HG03469 (cell line): Measurements from ENCODE around the gene CES2.
A peak's percentile ranks its signal among the peaks of the same experiment; 100 is the strongest.
"Not testable (repeated sequence)": the region's sequence is repeated elsewhere in the genome, so short reads cannot be mapped to it uniquely, and the experiment has no call there.

ENCODE experiments used
- ATAC-seq: cut with Tn5 transposase; IDR thresholded peaks from one replicate; pipeline ENCODE4 v1.9.1; 2021; ENCODE audit warnings: mild to moderate bottlenecking, moderate library complexity, moderate number of reproducible peaks; ENCODE audit not compliant: unreplicated experiment

CES2 gene, protein sequence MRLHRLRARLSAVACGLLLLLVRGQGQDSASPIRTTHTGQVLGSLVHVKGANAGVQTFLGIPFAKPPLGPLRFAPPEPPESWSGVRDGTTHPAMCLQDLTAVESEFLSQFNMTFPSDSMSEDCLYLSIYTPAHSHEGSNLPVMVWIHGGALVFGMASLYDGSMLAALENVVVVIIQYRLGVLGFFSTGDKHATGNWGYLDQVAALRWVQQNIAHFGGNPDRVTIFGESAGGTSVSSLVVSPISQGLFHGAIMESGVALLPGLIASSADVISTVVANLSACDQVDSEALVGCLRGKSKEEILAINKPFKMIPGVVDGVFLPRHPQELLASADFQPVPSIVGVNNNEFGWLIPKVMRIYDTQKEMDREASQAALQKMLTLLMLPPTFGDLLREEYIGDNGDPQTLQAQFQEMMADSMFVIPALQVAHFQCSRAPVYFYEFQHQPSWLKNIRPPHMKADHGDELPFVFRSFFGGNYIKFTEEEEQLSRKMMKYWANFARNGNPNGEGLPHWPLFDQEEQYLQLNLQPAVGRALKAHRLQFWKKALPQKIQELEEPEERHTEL

DNA sequence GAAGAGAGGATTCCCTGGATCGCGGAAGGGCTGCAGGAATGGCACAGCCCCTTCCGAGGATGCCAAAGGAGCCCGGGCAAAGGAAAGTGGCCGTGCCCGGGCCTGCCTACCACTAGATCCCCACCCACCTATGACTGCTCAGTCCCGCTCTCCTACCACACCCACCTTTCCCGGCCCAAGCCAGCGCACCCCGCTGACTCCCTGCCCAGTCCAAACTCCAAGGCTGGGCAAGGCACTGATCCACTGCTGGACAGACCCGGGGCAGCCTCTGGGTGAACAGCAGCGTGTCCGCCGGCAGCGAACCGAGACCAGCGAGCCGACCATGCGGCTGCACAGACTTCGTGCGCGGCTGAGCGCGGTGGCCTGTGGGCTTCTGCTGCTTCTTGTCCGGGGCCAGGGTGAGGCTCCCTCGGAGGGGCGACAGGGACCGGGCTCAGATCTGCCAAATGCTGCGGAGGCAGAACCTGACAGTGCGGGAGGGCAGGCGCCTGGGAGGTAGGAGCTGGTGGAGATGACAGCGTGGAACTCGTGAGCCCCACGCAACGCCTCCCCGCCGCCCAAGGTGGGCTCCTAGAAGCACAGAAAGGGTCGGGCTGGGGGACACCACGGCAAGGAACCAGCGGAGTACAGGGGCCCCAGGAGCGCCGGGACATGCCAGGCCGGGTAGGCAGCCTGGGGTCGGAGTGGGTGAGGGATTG lies at the start of gene CES2:
Gene CES2, plus strand, starts transcription at position 203 of the 698 bp plus-strand sequence. Its CDS starts 120 bp downstream, at position 323.
- ATAC-seq: no peak

DNA sequence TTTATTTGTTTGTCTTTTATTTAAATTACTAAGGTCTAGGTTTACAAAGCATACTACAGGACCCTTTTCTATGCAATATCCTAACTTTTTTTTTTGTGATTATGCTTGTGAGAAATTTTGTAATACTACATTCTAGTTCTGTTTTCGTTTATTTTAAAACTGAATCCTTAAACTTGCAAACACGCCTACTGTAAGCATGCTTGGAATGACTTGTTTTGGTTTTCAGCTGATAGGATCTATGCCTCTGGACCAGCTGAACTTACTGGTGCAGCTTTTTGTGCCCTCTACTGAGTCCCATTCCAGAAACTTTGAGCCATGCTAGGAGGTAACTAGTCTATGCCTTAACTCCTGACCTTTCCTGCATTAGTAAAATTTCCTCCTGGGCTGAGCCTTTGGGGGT lies 49.0 kb upstream of the CES2 start:
- no peak for ATAC-seq

DNA sequence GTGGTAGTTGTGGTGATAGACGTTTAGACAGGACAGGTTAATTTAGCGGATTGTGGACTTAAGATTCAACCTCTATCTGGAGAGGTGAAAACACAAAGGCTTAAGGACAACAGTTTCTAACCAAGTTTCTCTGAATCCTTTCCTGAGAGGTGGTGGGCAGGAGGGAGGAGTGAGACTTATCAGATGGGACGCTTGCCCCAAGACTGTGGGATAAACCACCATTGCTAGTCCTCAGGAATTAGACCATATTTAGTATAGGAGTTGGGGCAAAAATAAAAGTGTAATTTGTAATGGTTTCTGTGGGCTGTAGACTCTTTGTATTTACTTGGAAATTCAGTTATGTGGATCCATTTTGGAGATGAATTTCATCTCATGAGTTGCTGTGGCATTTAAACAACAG lies 48.4 kb upstream of the CES2 start:
- ATAC-seq: no peak

DNA sequence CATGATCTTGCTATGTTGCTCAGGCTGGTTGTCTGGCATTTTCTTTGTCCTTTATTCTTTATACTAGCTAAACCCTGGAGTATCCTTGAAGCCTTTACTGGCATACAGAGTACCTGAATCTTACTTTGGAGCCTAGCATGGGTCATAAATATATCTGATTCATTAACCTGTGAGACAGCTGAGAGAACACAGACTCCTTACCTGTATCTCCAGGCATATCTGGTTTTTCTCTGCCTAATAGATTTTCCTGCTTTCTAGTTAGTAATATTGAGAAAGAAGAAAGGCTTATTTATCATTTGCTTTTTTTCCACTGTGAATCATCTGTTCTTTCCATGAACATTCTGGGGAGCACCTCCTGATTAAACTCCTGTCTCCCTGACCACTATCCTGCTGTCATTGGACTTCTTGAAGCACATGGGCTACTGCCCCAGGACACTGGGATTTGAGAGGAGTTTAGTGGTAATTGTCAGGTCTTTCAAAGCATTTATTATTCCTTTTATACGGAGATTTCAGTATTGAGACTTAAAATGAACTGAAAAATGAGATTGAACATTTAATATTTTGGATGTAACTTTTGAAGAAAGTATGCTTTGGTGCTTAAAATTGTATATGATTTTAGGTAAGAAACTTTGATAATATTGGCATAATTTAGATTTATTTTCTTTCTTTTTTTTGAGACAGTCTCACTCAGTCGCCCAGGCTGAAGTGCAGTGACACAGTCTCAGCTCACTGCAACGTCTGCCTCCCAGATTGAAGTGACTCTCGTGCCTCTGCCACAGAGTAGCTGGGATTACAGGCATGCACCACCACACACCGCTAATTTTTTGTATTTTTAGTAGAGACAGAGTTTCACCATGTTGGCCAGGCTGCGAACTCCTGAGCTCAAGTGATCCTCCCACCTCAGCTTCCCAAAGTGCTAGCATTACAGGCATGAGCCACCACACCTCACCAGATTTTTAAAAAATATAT lies 46.4 kb upstream of the CES2 start:
- no peak for ATAC-seq

DNA sequence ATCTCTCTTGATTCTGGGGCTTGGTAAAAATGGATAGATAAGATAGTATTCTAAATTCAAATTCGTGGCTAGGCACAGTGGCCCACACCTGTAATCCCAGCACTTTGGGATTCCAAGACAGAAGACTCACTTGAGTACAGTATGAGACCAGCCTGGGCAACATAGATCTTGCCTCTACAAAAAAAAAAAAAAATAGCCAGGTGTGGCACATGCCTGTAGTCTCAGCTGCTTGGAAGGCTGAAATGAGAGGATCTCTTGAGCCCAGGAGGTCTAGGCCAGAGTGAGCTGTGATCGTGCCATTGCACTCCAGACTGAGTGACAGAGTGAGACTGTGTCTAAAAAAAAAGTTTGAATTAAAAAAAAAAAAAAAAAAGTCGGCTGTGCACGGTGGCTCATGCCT lies 45.7 kb upstream of the CES2 start:
- no peak for ATAC-seq

DNA sequence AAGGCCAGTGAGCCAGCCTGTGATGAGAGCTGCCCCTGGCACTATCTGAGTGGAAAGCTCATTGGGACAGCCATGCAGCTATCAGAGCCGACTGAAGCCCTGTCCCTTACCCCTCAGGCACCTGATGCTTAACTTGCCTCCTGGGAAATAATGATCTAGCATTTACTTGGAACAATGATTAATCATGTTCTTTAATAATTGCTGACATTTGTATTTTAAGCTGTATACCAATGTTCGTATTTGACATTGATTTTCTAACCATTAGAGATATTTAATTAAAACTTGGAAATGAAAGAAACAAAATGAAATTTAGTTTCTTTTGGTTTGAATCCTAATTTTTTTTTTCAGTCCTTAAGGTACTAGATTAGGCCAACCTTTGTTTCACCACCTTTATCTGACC lies 44.5 kb upstream of the CES2 start:
- ATAC-seq: no peak

DNA sequence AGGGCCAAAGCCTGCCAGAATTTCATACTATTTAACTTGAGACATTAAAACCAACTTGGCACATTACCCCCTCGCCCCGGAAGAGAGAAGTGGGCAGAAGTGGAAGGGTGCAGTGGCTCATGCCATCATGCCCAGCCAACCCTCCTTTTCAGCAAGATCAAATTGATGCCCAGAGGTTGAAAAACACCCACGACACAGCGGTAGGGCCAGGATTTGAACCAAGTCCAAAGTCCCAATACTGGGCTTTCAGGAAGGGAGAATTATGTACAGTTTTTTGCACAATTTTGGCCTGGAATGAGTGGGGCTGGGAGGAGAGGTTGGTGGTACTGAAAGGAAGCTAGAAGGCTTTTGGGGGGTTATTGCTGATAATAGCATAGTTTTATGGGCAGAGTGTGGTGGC lies 44.0 kb upstream of the CES2 start:
- no peak for ATAC-seq

DNA sequence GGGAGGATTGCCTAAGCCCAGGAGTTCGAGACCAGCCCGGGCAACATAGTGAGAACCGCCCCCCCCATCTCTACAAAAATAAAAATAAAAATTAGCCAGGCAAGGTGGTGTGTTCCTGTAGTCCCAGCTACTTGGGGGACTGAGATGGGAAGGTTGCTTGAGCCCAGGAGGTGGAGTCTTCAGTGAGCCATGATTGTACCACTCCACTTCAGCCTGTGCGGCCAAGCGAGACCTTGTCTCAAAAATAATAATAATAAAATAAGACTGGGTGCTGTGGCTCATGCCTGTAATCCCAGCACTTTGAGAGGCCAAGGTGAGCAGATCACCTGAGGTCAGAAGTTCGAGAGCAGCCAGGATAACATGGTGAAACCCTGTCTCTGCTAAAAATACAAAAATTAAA lies 43.5 kb upstream of the CES2 start:
- ATAC-seq: no peak

DNA sequence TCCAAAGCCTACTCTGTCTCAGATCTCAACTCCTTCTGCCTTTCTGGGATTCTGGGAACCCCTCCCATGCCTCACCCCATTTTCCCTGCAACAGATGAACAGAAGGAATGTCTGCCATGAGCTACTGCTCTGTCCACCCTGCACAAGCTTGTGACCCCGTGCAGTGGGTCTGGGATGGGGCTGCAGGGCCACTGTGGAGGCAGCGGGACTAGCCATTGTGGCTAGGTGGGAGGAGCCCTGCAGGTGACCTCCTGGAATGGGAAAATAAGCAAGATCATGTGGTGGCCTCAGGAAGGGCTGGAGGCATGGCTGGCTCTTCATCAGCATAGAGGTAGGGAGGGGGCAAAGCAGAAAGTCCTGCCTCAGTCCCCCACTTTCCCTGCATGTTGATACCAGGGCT lies 41.3 kb upstream of the CES2 start:
- no peak for ATAC-seq

DNA sequence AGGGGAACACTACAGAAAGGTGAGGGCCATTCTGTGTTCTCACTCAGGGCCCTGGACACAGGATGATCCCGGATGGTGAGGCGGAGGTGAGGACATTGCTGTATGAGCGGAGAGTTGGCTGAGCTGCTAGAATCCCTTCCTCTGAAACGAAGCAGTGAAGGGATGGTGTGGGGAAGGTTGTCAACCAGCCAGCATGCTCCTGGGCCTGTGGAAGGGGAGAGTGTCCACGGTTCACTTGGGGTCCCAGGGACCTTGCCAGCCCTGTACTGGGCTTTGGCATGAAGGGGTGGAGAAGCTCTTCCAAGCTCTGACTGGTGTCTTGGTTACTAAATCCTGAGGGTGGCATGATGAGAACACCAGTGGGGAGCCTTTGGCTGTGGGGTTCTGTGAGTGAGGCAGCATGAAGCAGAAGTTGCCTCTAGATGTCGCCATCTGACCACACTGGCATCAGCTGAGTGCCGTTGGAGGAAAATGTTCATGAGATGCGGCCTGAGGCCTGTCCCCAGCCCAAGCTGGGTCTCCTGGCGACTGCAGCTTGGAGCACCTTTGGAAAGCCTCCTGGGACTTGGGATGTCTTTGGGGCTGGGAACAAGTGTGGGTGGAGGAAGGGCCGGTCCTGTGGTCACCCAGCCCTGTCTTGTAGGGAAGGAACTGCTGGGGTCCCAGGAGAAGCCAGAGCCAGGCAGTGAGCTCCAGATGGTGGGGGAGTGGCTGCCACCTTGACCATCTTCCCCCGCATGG lies 40.2 kb upstream of the CES2 start:
- peak; percentile 60 for ATAC-seq

DNA sequence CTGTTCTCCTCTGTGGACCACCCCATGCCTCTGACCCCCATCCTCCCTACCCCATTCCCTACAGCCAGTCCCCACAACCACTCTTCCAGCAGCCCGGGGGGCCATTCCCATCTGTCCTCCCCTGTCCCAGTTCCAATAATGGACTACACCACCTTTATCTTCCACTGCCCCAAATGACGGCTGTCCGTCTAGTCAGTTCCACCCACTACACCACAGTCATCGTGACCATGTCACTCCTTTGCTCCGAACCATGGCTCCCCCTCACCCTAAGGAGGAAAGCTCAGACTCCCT lies 39.7 kb upstream of the CES2 start:
- no peak for ATAC-seq

DNA sequence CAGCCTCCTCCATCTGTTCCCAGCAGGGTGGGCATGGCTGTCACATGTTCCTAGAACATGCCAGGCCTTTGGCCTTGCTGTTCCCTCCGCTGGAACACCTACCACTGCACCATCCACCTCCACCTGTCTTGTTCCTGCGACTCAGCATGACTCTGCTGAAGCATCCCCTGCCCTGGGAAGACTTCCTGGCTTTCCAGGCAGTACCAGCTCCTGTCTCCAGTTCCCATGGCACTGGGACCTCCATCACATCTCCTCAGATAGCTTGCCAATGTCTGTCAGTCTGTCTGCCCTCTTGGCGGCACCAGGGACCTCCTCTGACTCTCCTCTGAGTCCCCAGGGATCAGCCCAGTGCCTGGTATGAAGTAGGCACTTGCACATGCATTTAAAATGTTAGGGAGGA lies 39.3 kb upstream of the CES2 start:
- no peak for ATAC-seq

DNA sequence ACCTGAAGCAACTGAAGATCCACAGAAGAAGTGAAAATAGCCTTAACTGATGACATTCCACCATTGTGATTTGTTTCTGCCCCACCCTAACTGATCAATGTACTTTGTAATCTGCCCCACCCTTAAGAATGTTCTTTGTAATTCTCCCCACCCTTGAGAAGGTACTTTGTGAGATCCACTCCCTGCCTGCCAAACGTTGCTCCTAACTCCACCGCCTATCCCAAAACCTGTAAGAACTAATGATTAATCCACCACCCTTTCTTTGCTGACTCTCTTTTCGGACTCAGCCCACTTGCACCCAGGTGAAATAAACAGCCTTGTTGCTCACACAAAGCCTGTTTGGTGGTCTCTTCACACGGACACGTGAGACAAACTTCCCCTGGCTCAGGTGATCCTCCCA lies 38.6 kb upstream of the CES2 start:
- ATAC-seq: not testable (repeated sequence)

DNA sequence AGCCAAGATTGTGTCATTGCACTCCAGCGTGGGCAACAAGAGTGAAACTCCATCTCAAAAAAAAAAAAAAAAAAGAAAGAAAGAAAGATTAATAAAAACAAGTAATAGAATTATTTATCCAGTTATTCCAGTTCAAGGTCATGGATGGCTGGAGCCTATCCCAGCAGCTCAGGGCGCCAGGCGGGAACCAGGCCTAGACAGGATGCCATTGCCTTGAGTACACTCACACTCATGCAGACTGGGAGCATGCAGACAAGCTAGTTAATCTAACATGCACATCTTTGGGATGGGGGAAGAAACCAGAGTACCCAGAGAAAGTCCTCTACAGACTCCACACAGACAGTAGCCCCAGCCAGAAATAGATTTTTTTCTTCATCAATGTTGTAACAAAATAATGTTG lies 37.1 kb upstream of the CES2 start:
- ATAC-seq: no peak

DNA sequence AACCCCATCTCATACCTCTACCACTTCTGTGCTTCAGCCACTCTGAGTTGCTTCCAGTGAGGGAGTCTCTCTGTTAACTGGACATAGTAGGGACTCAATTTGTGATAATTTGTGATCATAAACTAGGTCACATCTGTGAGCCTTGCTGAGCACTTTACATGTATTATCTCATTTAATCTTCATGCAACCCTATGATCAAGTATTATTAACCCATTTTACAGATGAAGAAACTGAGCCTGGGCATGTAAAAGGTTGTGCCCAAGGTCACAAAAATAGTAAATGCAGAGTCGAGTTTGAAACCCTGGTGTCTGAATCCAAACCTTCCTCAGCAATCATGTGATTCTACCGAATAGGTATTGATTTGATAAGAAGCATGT lies 36.4 kb upstream of the CES2 start:
- ATAC-seq: no peak

DNA sequence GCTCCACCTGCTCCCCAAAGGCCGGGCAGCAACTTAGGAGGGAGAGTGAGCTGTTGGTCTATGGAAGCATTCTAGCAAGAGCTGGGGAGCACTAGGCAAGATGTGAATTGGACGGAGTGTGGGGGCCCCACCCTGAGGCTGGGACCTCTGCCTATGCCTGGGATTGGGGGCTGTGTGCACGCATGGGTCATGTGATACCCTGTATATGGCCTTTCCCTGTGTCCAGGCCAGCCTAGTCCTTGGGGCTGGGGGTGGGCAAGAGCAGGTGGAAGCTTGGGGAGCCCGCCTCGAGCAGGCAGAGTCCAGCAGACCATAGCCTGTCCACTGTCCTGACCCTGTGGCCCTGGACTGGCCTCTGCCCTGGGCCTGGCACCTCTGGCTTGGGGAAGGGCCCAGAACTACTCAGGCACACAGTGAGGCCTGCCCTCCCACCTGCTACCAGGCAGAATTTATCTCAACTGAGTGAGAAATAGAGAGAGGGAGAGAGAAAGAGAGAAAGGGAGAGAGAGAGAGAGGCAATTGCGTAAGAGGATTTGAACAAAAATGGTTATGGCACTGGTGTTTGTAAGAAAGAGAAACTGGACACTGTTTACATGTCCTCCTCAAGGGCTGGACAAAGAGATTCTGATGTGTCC lies 35.9 kb upstream of the CES2 start:
- no peak for ATAC-seq

DNA sequence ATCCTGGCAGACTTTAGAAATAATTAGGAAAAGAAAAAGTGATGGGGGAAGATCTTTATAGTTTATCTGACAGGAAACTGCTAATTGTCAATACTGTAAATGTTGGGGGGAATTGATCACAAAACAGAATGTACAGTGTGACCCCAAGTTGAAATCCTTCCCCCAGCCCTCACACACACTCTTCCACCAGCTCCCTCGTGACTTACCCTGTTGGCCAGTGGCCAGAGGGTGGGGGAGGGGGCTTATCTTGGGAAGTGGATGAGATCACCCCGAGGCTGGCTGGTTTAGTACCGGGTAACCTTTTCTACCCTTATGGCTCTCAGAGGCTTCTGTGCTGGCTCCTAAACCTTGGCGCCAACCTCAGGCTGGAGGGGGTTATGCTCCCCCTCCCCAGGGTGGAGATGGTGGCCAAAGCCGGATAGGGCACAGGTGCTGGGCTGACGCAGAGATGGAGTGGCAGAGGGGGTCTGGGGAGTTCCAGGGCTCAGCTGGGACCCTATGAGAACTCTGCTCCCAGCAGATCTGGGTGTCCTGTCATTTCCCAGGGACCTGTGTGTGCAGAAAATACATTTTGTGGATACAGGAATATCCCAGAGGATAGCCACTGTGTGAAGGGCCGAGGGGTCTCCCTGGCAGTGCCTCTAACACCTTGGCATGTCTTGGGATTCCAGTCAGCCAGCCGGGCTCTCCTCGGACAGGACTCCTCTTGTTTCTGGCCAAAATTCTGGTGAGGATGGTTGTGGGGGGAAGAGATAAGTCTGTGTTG lies 35.2 kb upstream of the CES2 start:
- no peak for ATAC-seq

DNA sequence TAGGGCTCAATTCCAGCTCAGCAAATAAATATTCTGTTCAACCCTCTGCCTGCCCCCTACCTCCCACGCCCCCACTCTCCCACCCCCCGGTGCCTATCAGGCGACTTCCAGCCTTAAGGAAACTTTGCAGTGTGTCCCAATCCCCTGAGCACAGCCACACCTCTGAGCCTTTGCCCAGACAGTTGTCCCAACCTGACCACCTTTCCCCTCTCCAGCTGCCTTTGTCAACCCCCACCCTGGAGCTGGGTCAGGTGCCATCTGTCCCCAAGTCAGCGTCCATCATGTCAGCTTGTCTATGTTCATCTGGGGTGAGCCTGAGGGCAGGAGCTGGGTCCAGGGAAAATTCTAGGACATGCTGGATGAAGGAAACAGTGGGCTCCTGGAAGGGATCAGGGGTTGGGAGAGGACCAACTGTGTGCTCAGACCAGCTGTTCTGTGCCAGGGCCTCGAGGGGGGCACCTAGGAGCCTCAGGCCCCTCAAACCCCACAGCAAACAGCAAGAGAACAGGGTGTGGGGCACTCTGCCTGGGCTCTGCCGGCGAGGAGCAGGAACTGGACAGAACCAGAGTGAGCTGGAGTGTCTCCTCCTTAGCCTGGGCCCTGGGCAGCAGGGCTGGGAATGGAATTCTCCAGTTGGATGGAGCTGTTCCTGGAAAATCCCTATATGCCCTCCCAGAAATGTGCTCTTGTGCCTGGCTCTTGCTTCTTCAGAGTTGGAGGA lies 34.4 kb upstream of the CES2 start:
- no peak for ATAC-seq

DNA sequence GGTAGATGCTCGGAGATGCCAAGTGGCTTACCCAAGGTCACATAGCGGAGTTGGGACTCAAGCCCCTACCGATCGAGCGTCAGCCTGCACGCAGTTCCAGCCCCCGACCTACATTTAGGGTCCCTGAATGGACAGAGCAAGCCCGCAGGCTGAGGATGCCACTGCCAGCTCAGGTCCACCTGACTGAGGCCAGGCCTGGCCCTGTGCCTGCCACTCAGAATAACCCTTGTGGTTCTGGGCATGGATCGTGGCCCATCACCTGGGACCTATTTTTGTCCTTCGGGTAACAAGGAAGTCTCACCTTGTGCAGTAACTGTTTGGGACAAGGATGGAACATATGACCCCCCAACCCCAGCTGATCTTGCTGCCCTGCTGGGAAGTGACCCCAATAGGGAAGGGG lies 33.7 kb upstream of the CES2 start:
- ATAC-seq: no peak
